WTC11 (cell line): Measurements from ENCODE around the gene PLCE1. TPM values are rescaled to one million over a fixed set of nuclear protein-coding genes. Genes with fewer than 3 reads are reported as not detected.

Source experiments
- ATAC-seq: fragments of 200-7000 bp; cut with Tn5 transposase; 2 replicates; pipeline ENCODE4 v1.10.0; 2021; ENCODE audit warnings: mild to moderate bottlenecking, moderate library complexity
- CTCF ChIA-PET: fragments of 300-600 bp; sonication (Branson Sonifier 250); formaldehyde crosslinking; loops from one replicate; lab custom pipeline; 2021; ENCODE audit warnings: antibody characterized with exemption; lab: Charles Lee
- POLR2A ChIA-PET: fragments of 350-600 bp; sonication (Branson Sonifier 250); formaldehyde crosslinking; loops from one replicate; lab custom pipeline; 2021; ENCODE audit warnings: antibody characterized with exemption; lab: Charles Lee
- DNase-seq: peaks from one replicate; pipeline ENCODE4 v3.0.0; 2021; ENCODE audit warnings: low spot score
- H3K27ac Mint-ChIP-seq: 2 replicates; pipeline ENCODE4 v1.8.0; 2021; ENCODE audit warnings: mixed read lengths
- H3K27me3 Mint-ChIP-seq: 2 replicates; pipeline ENCODE4 v1.8.0; 2021; ENCODE audit warnings: low read depth, mild to moderate bottlenecking, moderate library complexity, mixed read lengths
- H3K36me3 Mint-ChIP-seq: 2 replicates; pipeline ENCODE4 v1.8.0; 2021; ENCODE audit warnings: mixed read lengths
- H3K4me1 Mint-ChIP-seq: 2 replicates; pipeline ENCODE4 v1.8.0; 2022; ENCODE audit warnings: mixed read lengths
- H3K4me3 Mint-ChIP-seq: 2 replicates; pipeline ENCODE4 v1.8.0; 2021; ENCODE audit warnings: mild to moderate bottlenecking, moderate library complexity, mixed read lengths
- H3K9me3 Mint-ChIP-seq: 2 replicates; pipeline ENCODE4 v1.8.0; 2021; ENCODE audit warnings: mixed read lengths
- ATF2 ChIP-seq: sonication (generic); formaldehyde crosslinking; IDR thresholded peaks from 2 replicates; pipeline ENCODE4 v1.8.1; 2022; ENCODE audit warnings: low read depth, missing genetic modification reagents, borderline replicate concordance
- CBFB ChIP-seq: sonication (generic); formaldehyde crosslinking; IDR thresholded peaks from 2 replicates; pipeline ENCODE4 v1.8.1; 2022; ENCODE audit warnings: mild to moderate bottlenecking, low read depth, missing genetic modification reagents
- E2F1 ChIP-seq: sonication (generic); formaldehyde crosslinking; IDR thresholded peaks from 2 replicates; pipeline ENCODE4 v1.8.0; 2022; ENCODE audit warnings: mild to moderate bottlenecking, missing genetic modification reagents
- E2F5 ChIP-seq: sonication (generic); formaldehyde crosslinking; IDR thresholded peaks from 2 replicates; pipeline ENCODE4 v1.8.1; 2022; ENCODE audit warnings: mild to moderate bottlenecking, moderate library complexity, missing genetic modification reagents
- FOXK1 ChIP-seq: sonication (generic); formaldehyde crosslinking; IDR thresholded peaks from 2 replicates; pipeline ENCODE4 v1.8.0; 2022; ENCODE audit warnings: mild to moderate bottlenecking, moderate library complexity, missing genetic modification reagents
- GRHL2 ChIP-seq: fragments of 250-450 bp; sonication (Bioruptor Pico); IDR thresholded peaks from 2 replicates; pipeline ENCODE4 v1.8.0; 2022; ENCODE audit warnings: mild to moderate bottlenecking, moderate library complexity; ENCODE audit not compliant: insufficient replicate concordance, severe bottlenecking
- NR2C2 ChIP-seq: sonication (generic); formaldehyde crosslinking; IDR thresholded peaks from 2 replicates; pipeline ENCODE4 v1.8.0; 2022; ENCODE audit warnings: mild to moderate bottlenecking, missing genetic modification reagents
- PRDM15 ChIP-seq: sonication (generic); formaldehyde crosslinking; IDR thresholded peaks from 2 replicates; pipeline ENCODE4 v1.8.0; 2022; ENCODE audit warnings: missing genetic modification reagents
- RELA ChIP-seq: sonication (generic); formaldehyde crosslinking; IDR thresholded peaks from 2 replicates; pipeline ENCODE4 v1.8.1; 2022; ENCODE audit warnings: missing genetic modification reagents, mild to moderate bottlenecking, borderline replicate concordance
- TEAD4 ChIP-seq: sonication (generic); formaldehyde crosslinking; IDR thresholded peaks from 2 replicates; pipeline ENCODE4 v1.8.0; 2022; ENCODE audit warnings: mild to moderate bottlenecking, missing genetic modification reagents
- ZNF232 ChIP-seq: sonication (generic); formaldehyde crosslinking; IDR thresholded peaks from 2 replicates; pipeline ENCODE4 v1.8.0; 2022; ENCODE audit warnings: mild to moderate bottlenecking, missing genetic modification reagents
- ZNF425 ChIP-seq: fragments of 250-450 bp; sonication (Bioruptor Pico); conservative IDR thresholded peaks from 2 replicates; pipeline ENCODE4 v1.9.0; 2021; ENCODE audit warnings: mild to moderate bottlenecking
- ZNF512 ChIP-seq: sonication (generic); formaldehyde crosslinking; IDR thresholded peaks from 2 replicates; pipeline ENCODE4 v1.8.1; 2022; ENCODE audit warnings: missing genetic modification reagents, borderline replicate concordance
- ZNF532 ChIP-seq: fragments of 250-450 bp; sonication (Bioruptor Pico); IDR thresholded peaks from 2 replicates; pipeline ENCODE4 v1.9.0; 2021; ENCODE audit warnings: mild to moderate bottlenecking, borderline replicate concordance
- total RNA-seq: library from RNA; stranded (reverse); gene quantifications from 3 replicates; pipeline ENCODE4 v1.2.3, GENCODE V29; 2021

The PLCE1 gene
- total RNA-seq, 1 experiment from 2014 or later, result 0.11 TPM

GRCh38 chr10:94003488-94003887 is 9.8 kb downstream of the PLCE1 start:
- POLR2A ChIA-PET, result no interaction called here
- no peak overlapping the region for H3K4me3 Mint-ChIP-seq
- no peaks in the 10 kb centered on the region for H3K36me3 Mint-ChIP-seq
- CTCF ChIA-PET, result no interaction called here
- TF ChIP-seq FOXK1, result no peak
- no peak for TF ChIP-seq GRHL2 (CRISPR knock-in tag)
- no peak for TF ChIP-seq ATF2 (CRISPR knock-in tag)
- no peak for TF ChIP-seq PRDM15 (CRISPR knock-in tag)
- no peak for TF ChIP-seq ZNF425 (CRISPR knock-in tag)
- TF ChIP-seq ZNF512 (CRISPR knock-in tag), result no peak
- TF ChIP-seq ZNF232, result no peak
- no peak for TF ChIP-seq RELA (CRISPR knock-in tag)
- no peak for TF ChIP-seq CBFB
- TF ChIP-seq ZNF532 (CRISPR knock-in tag), result no peak
- TF ChIP-seq E2F1, result no peak
- no peak for TF ChIP-seq TEAD4 (CRISPR knock-in tag)
- no peak for TF ChIP-seq E2F5 (CRISPR knock-in tag)
- TF ChIP-seq NR2C2, result no peak
- H3K27ac Mint-ChIP-seq, result no peak overlapping the region
- H3K27me3 Mint-ChIP-seq, result peaks cover 9% of the 10 kb centered on the region
- DNase-seq, result no peak
- H3K9me3 Mint-ChIP-seq, result no peaks in the 10 kb centered on the region
- no peak for ATAC-seq
- peaks cover 6% of the 10 kb centered on the region for H3K4me1 Mint-ChIP-seq
